PC-9 (cell line): ENCODE results near the gene SERPINI1. TPM values are rescaled to one million over a fixed set of nuclear protein-coding genes. Genes with fewer than 3 reads are reported as not detected.

Source experiments
- BruUV-seq: library from RNA; stranded (reverse); fragments of 400-500 nt; replicated peaks from 2 replicates; lab custom pipeline; 2021; lab: Mats Ljungman, UMichigan
- CTCF ChIA-PET: fragments of 300-600 bp; sonication (Branson Sonifier 250); formaldehyde crosslinking; loops from one replicate; lab custom pipeline; 2022; ENCODE audit warnings: antibody characterized with exemption; lab: Charles Lee
- POLR2A ChIA-PET: fragments of 300-600 bp; sonication (Branson Sonifier 250); formaldehyde crosslinking; loops from one replicate; lab custom pipeline; 2022; ENCODE audit warnings: antibody characterized with exemption; ENCODE audit not compliant: unreplicated experiment; lab: Charles Lee
- DNase-seq, 2 experiments: peaks; one replicate each; pipeline versions ENCODE4 v3.0.0 to v3.0.0-alpha.2; 2015 to 2022; ENCODE audit warnings: mixed read lengths in 1 of 2
- H2AFZ ChIP-seq: fragments of 200-600 bp; sonication (generic); 2 replicates; pipeline ENCODE4 v1.8.1; 2017; ENCODE audit warnings: antibody characterized with exemption
- H3F3A ChIP-seq: fragments of 200-600 bp; sonication (generic); 2 replicates; pipeline ENCODE4 v1.8.1; 2017; ENCODE audit warnings: antibody characterized with exemption, mild to moderate bottlenecking, low read depth; ENCODE audit not compliant: insufficient read depth
- H3K27ac ChIP-seq: fragments of 200-600 bp; sonication (generic); 2 replicates; pipeline ENCODE4 v1.6.1; 2016; ENCODE audit warnings: mixed run types
- H3K27me3 ChIP-seq: fragments of 200-600 bp; sonication (generic); 2 replicates; pipeline ENCODE4 v1.6.1; 2016; ENCODE audit warnings: low read depth, mixed run types; ENCODE audit not compliant: insufficient read depth
- H3K36me3 ChIP-seq: fragments of 200-600 bp; sonication (generic); 2 replicates; pipeline ENCODE4 v1.6.1; 2016; ENCODE audit warnings: low read depth, mixed run types
- H3K4me1 ChIP-seq: fragments of 200-600 bp; sonication (generic); replicated peaks from 2 replicates; pipeline ENCODE4 v1.6.1; 2016; ENCODE audit warnings: mixed run types; ENCODE audit not compliant: insufficient read depth
- H3K4me2 ChIP-seq: fragments of 200-600 bp; sonication (generic); 2 replicates; pipeline ENCODE4 v1.6.1; 2017; ENCODE audit warnings: mixed run types
- H3K4me3 ChIP-seq: fragments of 200-600 bp; sonication (generic); 2 replicates; pipeline ENCODE4 v1.6.1; 2016; ENCODE audit warnings: mixed run types
- H3K79me2 ChIP-seq: fragments of 200-600 bp; sonication (generic); 2 replicates; pipeline ENCODE4 v1.6.1; 2017; ENCODE audit warnings: low read depth, mixed run types
- H3K9me2 ChIP-seq: fragments of 200-600 bp; sonication (generic); 2 replicates; pipeline ENCODE4 v1.8.1; 2017; ENCODE audit warnings: mild to moderate bottlenecking; ENCODE audit not compliant: insufficient read depth
- H3K9me3 ChIP-seq: fragments of 200-600 bp; sonication (generic); 2 replicates; pipeline ENCODE4 v1.8.1; 2016; ENCODE audit warnings: low read depth; ENCODE audit not compliant: insufficient read depth
- H4K20me1 ChIP-seq: fragments of 200-600 bp; sonication (generic); 2 replicates; pipeline ENCODE4 v1.8.1; 2017; ENCODE audit not compliant: insufficient read depth
- EZH2 ChIP-seq: fragments of 200-600 bp; sonication (generic); IDR thresholded peaks from 2 replicates; pipeline ENCODE4 v1.8.0; 2017; ENCODE audit warnings: antibody characterized with exemption, low read depth
- intact Hi-C: fragments of 100-400 bp; cut with micrococcal nuclease; formaldehyde crosslinking; loops from one replicate; pipeline ENCODE4 v1.10.0; 2022; ENCODE audit not compliant: unreplicated experiment
- total RNA-seq: library from RNA; stranded (reverse); gene quantifications from 2 replicates; pipeline ENCODE4 v1.2.3, GENCODE V29; 2021
- TF ChIP-seq, protein P1 (sequence below): fragments of 200-600 bp; sonication (generic); conservative IDR thresholded peaks from 2 replicates; pipeline ENCODE4 v1.6.1; 2017; ENCODE audit warnings: mixed run types, antibody characterized with exemption, mild to moderate bottlenecking, moderate library complexity

SERPINI1 gene
- total RNA-seq, 1 experiment from 2014 or later, result 2.4 TPM

DNA sequence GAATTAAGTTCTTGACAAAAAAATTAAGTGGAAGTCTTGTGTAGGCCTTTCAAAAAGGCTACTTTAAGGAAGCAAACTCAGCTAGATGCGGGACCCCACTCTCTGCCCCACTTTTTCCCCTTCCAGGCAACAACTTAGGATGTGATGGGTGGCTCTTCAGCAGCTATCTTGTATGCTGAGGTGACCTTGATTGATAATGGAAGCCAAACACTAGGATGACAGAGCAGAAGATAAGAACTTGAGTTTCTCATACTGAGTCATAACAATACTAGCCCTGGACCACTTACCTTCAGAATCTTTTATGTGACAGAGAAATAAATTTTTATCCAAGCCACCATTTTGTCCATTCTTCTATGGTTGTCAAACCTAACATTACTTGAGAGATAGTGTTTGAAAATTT, 16.9 kb upstream of the SERPINI1 start:
- no TSS peak for BruUV-seq
- CTCF ChIA-PET, result no interaction called here
- no peak for DNase-seq
- intact Hi-C loops, result no loop called here
- H2AFZ ChIP-seq, result no peak overlapping the region
- H3K27me3 ChIP-seq, result no peaks in the 10 kb centered on the region
- no peaks in the 10 kb centered on the region for H3K4me1 ChIP-seq
- no peak overlapping the region for H3K4me2 ChIP-seq
- no peaks in the 10 kb centered on the region for H3F3A ChIP-seq
- peaks cover 22% of the 10 kb centered on the region; the same call in 1 of the 2 replicates for H3K36me3 ChIP-seq
- H3K79me2 ChIP-seq, result peaks cover 55% of the 10 kb centered on the region
- POLR2A ChIA-PET, result no interaction called here
- TF ChIP-seq, protein P1, sequence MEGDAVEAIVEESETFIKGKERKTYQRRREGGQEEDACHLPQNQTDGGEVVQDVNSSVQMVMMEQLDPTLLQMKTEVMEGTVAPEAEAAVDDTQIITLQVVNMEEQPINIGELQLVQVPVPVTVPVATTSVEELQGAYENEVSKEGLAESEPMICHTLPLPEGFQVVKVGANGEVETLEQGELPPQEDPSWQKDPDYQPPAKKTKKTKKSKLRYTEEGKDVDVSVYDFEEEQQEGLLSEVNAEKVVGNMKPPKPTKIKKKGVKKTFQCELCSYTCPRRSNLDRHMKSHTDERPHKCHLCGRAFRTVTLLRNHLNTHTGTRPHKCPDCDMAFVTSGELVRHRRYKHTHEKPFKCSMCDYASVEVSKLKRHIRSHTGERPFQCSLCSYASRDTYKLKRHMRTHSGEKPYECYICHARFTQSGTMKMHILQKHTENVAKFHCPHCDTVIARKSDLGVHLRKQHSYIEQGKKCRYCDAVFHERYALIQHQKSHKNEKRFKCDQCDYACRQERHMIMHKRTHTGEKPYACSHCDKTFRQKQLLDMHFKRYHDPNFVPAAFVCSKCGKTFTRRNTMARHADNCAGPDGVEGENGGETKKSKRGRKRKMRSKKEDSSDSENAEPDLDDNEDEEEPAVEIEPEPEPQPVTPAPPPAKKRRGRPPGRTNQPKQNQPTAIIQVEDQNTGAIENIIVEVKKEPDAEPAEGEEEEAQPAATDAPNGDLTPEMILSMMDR, result no peak
- no peak for TF ChIP-seq EZH2
- no peak overlapping the region for H3K4me3 ChIP-seq
- H3K9me2 ChIP-seq, result no peaks in the 10 kb centered on the region
- no peak overlapping the region for H3K27ac ChIP-seq
- H3K9me3 ChIP-seq, result no peaks in the 10 kb centered on the region
- peaks cover 54% of the 10 kb centered on the region for H4K20me1 ChIP-seq

DNA sequence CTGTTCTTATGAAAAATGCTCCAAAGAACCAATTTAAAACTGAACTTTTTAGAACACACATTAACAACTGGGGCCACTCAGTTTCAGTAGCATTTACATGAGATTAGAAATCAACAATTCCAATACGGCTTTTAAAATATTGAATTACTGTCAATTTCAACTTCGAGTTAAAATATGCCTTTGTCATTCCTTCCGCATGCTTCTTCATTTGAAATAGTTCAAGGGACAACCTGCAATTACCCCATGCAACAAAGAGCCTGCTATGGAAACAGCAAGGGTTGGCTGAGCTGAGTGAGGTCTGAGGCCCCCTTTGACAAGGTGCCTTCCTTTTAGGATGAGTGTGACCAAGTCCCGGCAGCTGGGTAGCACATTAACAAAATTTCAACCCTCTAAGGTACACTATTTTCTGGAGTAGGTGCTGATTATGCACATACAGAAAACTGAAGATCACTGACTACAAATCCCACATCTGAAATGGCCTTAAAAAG, 12.5 kb upstream of the SERPINI1 start:
- no peaks in the 10 kb centered on the region for H3K27me3 ChIP-seq
- ChIA-PET CTCF (no interaction called here), POLR2A (no interaction called here)
- no peaks in the 10 kb centered on the region for H3F3A ChIP-seq
- no peak overlapping the region for H3K4me2 ChIP-seq
- H3K9me2 ChIP-seq, result no peaks in the 10 kb centered on the region
- intact Hi-C loops, result no loop called here
- DNase-seq, result no peak
- no peak overlapping the region for H3K27ac ChIP-seq
- no peaks in the 10 kb centered on the region for H3K9me3 ChIP-seq
- no TSS peak for BruUV-seq
- H2AFZ ChIP-seq, result no peak overlapping the region
- no peak overlapping the region for H3K4me3 ChIP-seq
- peaks cover 69% of the 10 kb centered on the region for H4K20me1 ChIP-seq
- H3K36me3 ChIP-seq, result peaks cover 8% of the 10 kb centered on the region; the same call in 1 of the 2 replicates
- H3K4me1 ChIP-seq, result no peaks in the 10 kb centered on the region
- H3K79me2 ChIP-seq, result peaks cover 67% of the 10 kb centered on the region
- no peak for TF ChIP-seq EZH2
- TF ChIP-seq, protein P1, result no peak

DNA sequence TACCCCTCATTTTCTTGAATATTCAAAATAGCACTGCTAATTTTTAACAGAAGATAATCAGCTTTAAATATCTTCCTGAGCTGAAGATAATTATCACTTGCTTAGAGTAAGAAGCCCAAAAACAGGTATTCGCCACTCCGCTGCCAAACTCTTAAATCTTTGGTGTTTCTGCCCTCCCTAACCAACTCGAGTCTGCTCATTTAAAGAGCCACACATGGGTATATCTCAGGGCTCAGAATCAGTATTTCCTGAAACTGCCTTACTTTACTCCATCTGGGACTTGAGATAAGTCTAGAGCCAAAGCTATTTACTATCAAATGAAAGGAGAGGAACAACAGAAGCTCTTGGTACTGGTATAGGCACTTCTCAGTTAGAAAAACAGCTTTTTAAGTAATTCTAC, 11.6 kb upstream of the SERPINI1 start:
- peaks cover 8% of the 10 kb centered on the region; the same call in 1 of the 2 replicates for H3K36me3 ChIP-seq
- no peak overlapping the region for H2AFZ ChIP-seq
- CTCF ChIA-PET, result no interaction called here
- no peaks in the 10 kb centered on the region for H3K4me1 ChIP-seq
- intact Hi-C loops, result no loop called here
- peaks cover 75% of the 10 kb centered on the region for H3K79me2 ChIP-seq
- TF ChIP-seq, protein P1, result no peak
- no peak for TF ChIP-seq EZH2
- POLR2A ChIA-PET, result no interaction called here
- H3F3A ChIP-seq, result no peaks in the 10 kb centered on the region
- no peak overlapping the region for H3K4me3 ChIP-seq
- no peak overlapping the region for H3K27ac ChIP-seq
- no peak overlapping the region for H3K4me2 ChIP-seq
- no peaks in the 10 kb centered on the region for H3K9me2 ChIP-seq
- BruUV-seq, result no TSS peak
- H3K27me3 ChIP-seq, result no peaks in the 10 kb centered on the region
- H3K9me3 ChIP-seq, result no peaks in the 10 kb centered on the region
- no peak for DNase-seq
- H4K20me1 ChIP-seq, result peaks cover 77% of the 10 kb centered on the region
